AG08396 (cell line): Measurements from ENCODE around the gene SPATA12.

ENCODE experiments used
- DNase-seq: peaks from one replicate; pipeline ENCODE4 v3.0.0; 2012; ENCODE audit warnings: low spot score, mixed read lengths

The SPATA12 gene

GRCh38 chr3:57060089-57060821 is at the start of gene SPATA12:
SPATA12 (plus strand) TSS chr3:57060664; CDS start chr3:57073695, 13,031 bp downstream.
- peak; percentile 88 for DNase-seq

GRCh38 chr3:57011022-57011421 is 49.4 kb upstream of the SPATA12 start:
- no peak for DNase-seq

- DNase-seq: no peak
These were observed 47.6 kb upstream of the SPATA12 start for GRCh38 chr3:57012847-57013246.

GRCh38 chr3:57015350-57015729 is 45.1 kb upstream of the SPATA12 start:
- no peak for DNase-seq

- no peak for DNase-seq
These were observed 44.6 kb upstream of the SPATA12 start for GRCh38 chr3:57015912-57016311.

- no peak for DNase-seq
These were observed 43.0 kb upstream of the SPATA12 start for GRCh38 chr3:57017459-57017845.

- DNase-seq: no peak
These were observed 42.2 kb upstream of the SPATA12 start for GRCh38 chr3:57018246-57018645.

- DNase-seq: no peak
These were observed 41.4 kb upstream of the SPATA12 start for GRCh38 chr3:57019057-57019456.

- no peak for DNase-seq
These were observed 35.2 kb upstream of the SPATA12 start for GRCh38 chr3:57025237-57025636.

- no peak for DNase-seq
These were observed 33.5 kb upstream of the SPATA12 start for GRCh38 chr3:57026944-57027343.

- DNase-seq: no peak
These were observed 31.1 kb upstream of the SPATA12 start for GRCh38 chr3:57029383-57029782.

GRCh38 chr3:57029924-57030323 is 30.5 kb upstream of the SPATA12 start:
- no peak for DNase-seq

- no peak for DNase-seq
These were observed 29.7 kb upstream of the SPATA12 start for GRCh38 chr3:57030721-57031120.

GRCh38 chr3:57031631-57032541 is 28.6 kb upstream of the SPATA12 start:
- DNase-seq: no peak

- DNase-seq: no peak
These were observed 23.5 kb upstream of the SPATA12 start for GRCh38 chr3:57036952-57037351.

- no peak for DNase-seq
These were observed 21.8 kb upstream of the SPATA12 start for GRCh38 chr3:57038466-57039164.

GRCh38 chr3:57041674-57042073 is 18.8 kb upstream of the SPATA12 start:
- no peak for DNase-seq

- DNase-seq: no peak
These were observed 16.9 kb upstream of the SPATA12 start for GRCh38 chr3:57043518-57043917.

GRCh38 chr3:57046101-57046765 is 14.2 kb upstream of the SPATA12 start:
- DNase-seq: no peak

GRCh38 chr3:57048052-57048671 is 12.3 kb upstream of the SPATA12 start:
- DNase-seq: no peak

- no peak for DNase-seq
These were observed 11.7 kb upstream of the SPATA12 start for GRCh38 chr3:57048728-57049127.

- DNase-seq: no peak
These were observed 7.8 kb upstream of the SPATA12 start for GRCh38 chr3:57052662-57053061.
